NCI-H748 treated with DMSO at 0.1 percent for 48 hours (cell line): ENCODE measurements around the gene RAX.
"Not testable (repeated sequence)": the region's sequence is repeated elsewhere in the genome, so short reads cannot be mapped to it uniquely, and the experiment has no call there.

Experiments used
- DNase-seq: peaks from one replicate; lab custom pipeline; 2025; lab: John Stamatoyannopoulos, UW

The RAX gene

GRCh38 chr18:59273759-59274532 is 692 bp upstream of the RAX start:
- DNase-seq: no peak

GRCh38 chr18:59272221-59272888 is 899 bp downstream of the RAX start:
- no peak for DNase-seq

GRCh38 chr18:59271606-59272220 is 1.5 kb downstream of the RAX start:
- no peak for DNase-seq

- no peak for DNase-seq
Observed at GRCh38 chr18:59270689-59271257, 2.5 kb downstream of the RAX start.

GRCh38 chr18:59269563-59270119 is 3.6 kb downstream of the RAX start:
- no peak for DNase-seq

- peak; percentile 72 for DNase-seq
Observed at GRCh38 chr18:59268721-59269562, 4.3 kb downstream of the RAX start.

GRCh38 chr18:59268127-59268720 is 5.0 kb downstream of the RAX start:
- no peak for DNase-seq

GRCh38 chr18:59267503-59268126 is 5.6 kb downstream of the RAX start:
- DNase-seq: no peak

GRCh38 chr18:59266886-59267502 is 6.3 kb downstream of the RAX start:
- DNase-seq: no peak

GRCh38 chr18:59266459-59266858 is 6.8 kb downstream of the RAX start:
- no peak for DNase-seq

GRCh38 chr18:59265974-59266369 is 7.3 kb downstream of the RAX start:
- no peak for DNase-seq

- DNase-seq: peak; percentile 12
Observed at GRCh38 chr18:59265246-59265973, 7.8 kb downstream of the RAX start.

GRCh38 chr18:59264651-59265245 is 8.5 kb downstream of the RAX start:
- no peak for DNase-seq

GRCh38 chr18:59264121-59264571 is 9.1 kb downstream of the RAX start:
- no peak for DNase-seq

GRCh38 chr18:59263661-59264060 is 9.6 kb downstream of the RAX start:
- no peak for DNase-seq

GRCh38 chr18:59262243-59262642 is 11.0 kb downstream of the RAX start:
- DNase-seq: not testable (repeated sequence)

GRCh38 chr18:59261842-59262241 is 11.4 kb downstream of the RAX start:
- DNase-seq: not testable (repeated sequence)

- DNase-seq: not testable (repeated sequence)
Observed at GRCh38 chr18:59255491-59255890, 17.8 kb downstream of the RAX start.

GRCh38 chr18:59249199-59249774 is 24.0 kb downstream of the RAX start:
- DNase-seq: peak; percentile 79
